H1 (cell line): ENCODE results near the gene RPIA. TPM values are rescaled to one million over a fixed set of nuclear protein-coding genes. Genes with fewer than 3 reads are reported as not detected.

Experiments
- CTCF ChIA-PET: fragments of 300-600 bp; sonication (Branson Sonifier 250); formaldehyde crosslinking; loops from one replicate; lab custom pipeline; 2021; ENCODE audit not compliant: partially characterized antibody; lab: Charles Lee
- POLR2A ChIA-PET: fragments of 300-600 bp; sonication (Branson Sonifier 250); formaldehyde crosslinking; loops from one replicate; lab custom pipeline; 2021; ENCODE audit warnings: inconsistent platforms; ENCODE audit not compliant: partially characterized antibody; lab: Charles Lee
- DNase-seq, 2 experiments: peaks; one replicate each; pipeline versions ENCODE4 v3.0.0 to v3.0.0-alpha.2; 2010 to 2022; ENCODE audit warnings: low spot score in 2 of 2, low read depth in 1 of 2, mixed read lengths in 1 of 2
- FAIRE-seq: peaks from 2 replicates; lab custom pipeline; 2011; peaks lifted over from hg19 to GRCh38; lab: Jason Lieb, UNC
- H2AFZ ChIP-seq: 2 replicates; pipeline ENCODE4 v1.8.1; 2012; ENCODE audit warnings: low read length, inconsistent platforms
- H2AK5ac ChIP-seq: 2 replicates; pipeline ENCODE4 v1.6.1; 2013; ENCODE audit warnings: low read depth, low read length
- H2BK120ac ChIP-seq: replicated peaks from 2 replicates; pipeline ENCODE3; 2013; ENCODE audit warnings: low read depth, low read length, inconsistent platforms
- H2BK12ac ChIP-seq: 2 replicates; pipeline ENCODE4 v1.6.1; 2013; ENCODE audit warnings: low read depth, low read length
- H2BK15ac ChIP-seq: 2 replicates; pipeline ENCODE4 v1.6.1; 2013; ENCODE audit warnings: low read length
- H2BK20ac ChIP-seq: 2 replicates; pipeline ENCODE4 v1.6.1; 2013; ENCODE audit warnings: low read length
- H2BK5ac ChIP-seq: 2 replicates; pipeline ENCODE4 v1.6.1; 2013; ENCODE audit warnings: low read depth, low read length
- H3K14ac ChIP-seq: 2 replicates; pipeline ENCODE4 v1.6.1; 2013; ENCODE audit warnings: inconsistent platforms; ENCODE audit not compliant: insufficient read length
- H3K18ac ChIP-seq: 2 replicates; pipeline ENCODE4 v1.6.1; 2013; ENCODE audit warnings: low read length; ENCODE audit errors: extremely low read depth
- H3K23ac ChIP-seq: 2 replicates; pipeline ENCODE4 v1.6.1; 2013; ENCODE audit warnings: inconsistent platforms; ENCODE audit not compliant: insufficient read length
- H3K23me2 ChIP-seq: 2 replicates; pipeline ENCODE4 v1.6.1; 2013; ENCODE audit warnings: low read depth, low read length
- H3K27ac ChIP-seq: 2 replicates; pipeline ENCODE4 v1.6.1; 2011; ENCODE audit warnings: low read depth, low read length, inconsistent platforms
- H3K27me3 ChIP-seq, 4 experiments: replicated peaks in 1 of 4; 1 replicate in 1 of 4; 2 replicates in 3 of 4; pipeline versions ENCODE4 v1.6.1 to v1.8.1; 2011 to 2013; ENCODE audit warnings: low read length in 3 of 4, mild to moderate bottlenecking in 3 of 4, inconsistent platforms in 2 of 4, mixed read lengths in 2 of 4, moderate library complexity in 1 of 4; ENCODE audit not compliant: control insufficient read depth in 3 of 4, insufficient read depth in 3 of 4; ENCODE audit errors: extremely low read depth in 1 of 4
- H3K36me3 ChIP-seq, 4 experiments: 2 replicates each; pipeline versions ENCODE4 v1.6.1 to v1.8.1; 2011 to 2013; ENCODE audit warnings: mild to moderate bottlenecking in 4 of 4, low read length in 3 of 4, moderate library complexity in 2 of 4, control low read depth in 1 of 4, inconsistent platforms in 1 of 4; ENCODE audit not compliant: insufficient read depth in 4 of 4, control insufficient read depth in 2 of 4
- H3K4ac ChIP-seq: replicated peaks from 2 replicates; pipeline ENCODE3; 2013; ENCODE audit warnings: low read length, low read depth, mixed read lengths, inconsistent platforms; ENCODE audit not compliant: insufficient read length
- H3K4me1 ChIP-seq, 4 experiments: replicated peaks in 1 of 4; 1 replicate in 1 of 4; 2 replicates in 3 of 4; pipeline versions ENCODE4 v1.6.1 to v1.8.1; 2011 to 2013; ENCODE audit warnings: low read length in 3 of 4, inconsistent platforms in 2 of 4, mixed read lengths in 1 of 4; ENCODE audit not compliant: insufficient read depth in 4 of 4, control insufficient read depth in 3 of 4
- H3K4me2 ChIP-seq, 2 experiments: 2 replicates each; pipeline versions ENCODE4 v1.6.1 to v1.8.1; 2011 to 2013; ENCODE audit warnings: low read depth in 2 of 2, low read length in 2 of 2, control low read depth in 1 of 2, inconsistent platforms in 1 of 2, mild to moderate bottlenecking in 1 of 2; ENCODE audit not compliant: insufficient read depth in 1 of 2
- H3K4me3 ChIP-seq, 4 experiments: fragments of 200-600, 300-600 bp in 1 of 4; sonication (generic), shearing (Covaris generic), sonication (Bioruptor Twin) in 1 of 4; 2 replicates each; pipeline versions ENCODE4 v1.5.1 to v1.8.1; 2011 to 2016; ENCODE audit warnings: low read length in 4 of 4, low read depth in 3 of 4, control low read depth in 2 of 4, inconsistent platforms in 2 of 4, mild to moderate bottlenecking in 2 of 4, mixed read lengths in 1 of 4, moderate library complexity in 1 of 4; ENCODE audit not compliant: insufficient read depth in 2 of 4; ENCODE audit errors: extremely low read depth in 1 of 4
- H3K56ac ChIP-seq: replicated peaks from 2 replicates; pipeline ENCODE3; 2013; ENCODE audit warnings: low read depth, mild to moderate bottlenecking, mixed read lengths, low read length, inconsistent platforms; ENCODE audit not compliant: insufficient read length
- H3K79me1 ChIP-seq: 2 replicates; pipeline ENCODE4 v1.6.1; 2013; ENCODE audit warnings: low read depth, low read length, control low read depth
- H3K79me2 ChIP-seq, 2 experiments: 2 replicates each; pipeline versions ENCODE4 v1.6.1 to v1.8.1; 2012 to 2013; ENCODE audit warnings: low read length in 2 of 2, mild to moderate bottlenecking in 2 of 2, inconsistent platforms in 1 of 2; ENCODE audit not compliant: insufficient read depth in 2 of 2, control insufficient read depth in 1 of 2
- H3K9ac ChIP-seq, 4 experiments: replicated peaks in 1 of 4; 1 replicate in 1 of 4; 2 replicates in 3 of 4; pipeline versions ENCODE4 v1.6.1 to v1.8.1; 2011 to 2013; ENCODE audit warnings: low read depth in 3 of 4, low read length in 3 of 4, control low read depth in 2 of 4, mild to moderate bottlenecking in 2 of 4, moderate library complexity in 2 of 4, inconsistent platforms in 1 of 4; ENCODE audit errors: extremely low read depth in 1 of 4
- H3K9me3 ChIP-seq, 2 experiments: 2 replicates each; pipeline versions ENCODE4 v1.6.1 to v1.8.1; 2012 to 2013; ENCODE audit warnings: mild to moderate bottlenecking in 2 of 2, moderate library complexity in 2 of 2, control low read depth in 1 of 2, inconsistent platforms in 1 of 2, low read depth in 1 of 2, low read length in 1 of 2, mixed read lengths in 1 of 2; ENCODE audit not compliant: insufficient read depth in 2 of 2
- H4K20me1 ChIP-seq, 2 experiments: replicated peaks in 1 of 2; 2 replicates each; pipeline versions ENCODE3 to v1.8.1; 2011 to 2013; ENCODE audit warnings: inconsistent platforms in 2 of 2, low read length in 2 of 2, mild to moderate bottlenecking in 1 of 2; ENCODE audit not compliant: insufficient read depth in 2 of 2, control insufficient read depth in 1 of 2
- H4K5ac ChIP-seq: 2 replicates; pipeline ENCODE4 v1.6.1; 2013; ENCODE audit warnings: low read length, low read depth, mixed read lengths, inconsistent platforms; ENCODE audit not compliant: insufficient read length
- H4K8ac ChIP-seq: 2 replicates; pipeline ENCODE4 v1.8.0; 2013; ENCODE audit warnings: mild to moderate bottlenecking, moderate library complexity, low read length, inconsistent platforms; ENCODE audit not compliant: insufficient read depth; ENCODE audit errors: extremely low read depth
- H4K91ac ChIP-seq: replicated peaks from 2 replicates; pipeline ENCODE3; 2013; ENCODE audit warnings: low read length, mixed read lengths, inconsistent platforms; ENCODE audit not compliant: insufficient read length
- BCL11A ChIP-seq, 2 experiments: IDR thresholded peaks; one replicate each; pipeline ENCODE4 v1.6.1; 2011; ENCODE audit warnings: low read depth in 2 of 2, low read length in 2 of 2, mild to moderate bottlenecking in 2 of 2
- CBX8 ChIP-seq: fragments of 300-800, 300-1000 bp; sonication (generic); IDR thresholded peaks from 2 replicates; pipeline ENCODE4 v1.7.1; 2016; ENCODE audit warnings: low read depth, low read length, borderline replicate concordance
- CHD2 ChIP-seq: IDR thresholded peaks from 2 replicates; pipeline ENCODE4 v1.6.1; 2012; ENCODE audit warnings: low read length, improper control_type of control experiment
- CREB1 ChIP-seq: IDR thresholded peaks from 2 replicates; pipeline ENCODE4 v1.6.1; 2012; ENCODE audit warnings: inconsistent platforms
- CTCF ChIP-seq, 3 experiments: IDR thresholded peaks; 1 replicate in 2 of 3; 2 replicates in 1 of 3; pipeline versions ENCODE4 v1.5.1 to v1.6.1; 2011; ENCODE audit warnings: low read length in 3 of 3, mild to moderate bottlenecking in 3 of 3, inconsistent platforms in 2 of 3, low read depth in 1 of 3, moderate library complexity in 1 of 3; ENCODE audit not compliant: insufficient read depth in 1 of 3; ENCODE audit errors: control extremely low read depth in 1 of 3
- PHF8 ChIP-seq: fragments of 200-600 bp; sonication (generic); conservative IDR thresholded peaks from 2 replicates; pipeline ENCODE4 v1.7.1; 2012; ENCODE audit warnings: low read depth, mild to moderate bottlenecking, inconsistent platforms, low read length, moderate library complexity
- POU5F1 ChIP-seq: IDR thresholded peaks from 2 replicates; pipeline ENCODE4 v1.6.1; 2011; ENCODE audit warnings: low read depth, mild to moderate bottlenecking, low read length, moderate library complexity
- WGBS, 2 experiments: shearing (Covaris generic) in 1 of 2; methylation state at CpG; one replicate each; pipeline versions ENCODE4 v1.1.6 to v1.1.7; 2013 to 2015; ENCODE audit warnings: low lambda C conversion rate in 2 of 2, mixed read lengths in 2 of 2, inconsistent platforms in 1 of 2, low coverage in 1 of 2, missing lambda C conversion rate in 1 of 2; ENCODE audit not compliant: insufficient replicate concordance in 2 of 2, insufficient coverage in 1 of 2, insufficient read length in 1 of 2; ENCODE audit errors: extremely low coverage in 1 of 2, missing lambda C conversion rate in 1 of 2; 5-methylcytosine and 5-hydroxymethylcytosine counted together
- polyA plus RNA-seq, 7 experiments: library from polyadenylated mRNA; depleted of rRNA in 3 of 7; stranded (reverse) in 5 of 7; unstranded in 2 of 7; fragments of >200 nt in 5 of 7; fragments of 200-250 nt in 2 of 7; gene quantifications; 1 replicate in 5 of 7; 2 replicates in 1 of 7; 4 replicates in 1 of 7; pipeline versions ENCODE4 v1.2.1 to v1.2.3, GENCODE V29; 2011 to 2013; ENCODE audit warnings: missing spikeins in 2 of 7, mixed read lengths in 2 of 7
- total RNA-seq: library from RNA; stranded (reverse); fragmentation: NEBNext Ultra II Directional; extraction: Animal tissue kit (Norgen Biotek cat#: 25700); gene quantifications from 2 replicates; pipeline ENCODE4 v1.2.1, GENCODE V29; 2021

RPIA gene
- total and polyA plus RNA-seq, 2 of the 8 experiments (the other 6 are each of a cell fraction or from before 2014, with no cell fraction given), result 13.1 to 24.0 TPM

GRCh38 chr2:88736437-88736836, 45.0 kb downstream of the RPIA start:
- H3K27me3 ChIP-seq, result no peaks in the 10 kb centered on the region
- H3K36me3 ChIP-seq, result peaks cover 7 to 23% (median 14%) of the 10 kb centered on the region in 4 experiments
- no peak overlapping the region for H3K4ac ChIP-seq
- no peak overlapping the region for H4K8ac ChIP-seq
- H2BK5ac ChIP-seq, result no peak overlapping the region
- no peak overlapping the region for H2BK15ac ChIP-seq
- H3K56ac ChIP-seq, result no peak overlapping the region
- H3K18ac ChIP-seq, result no peak overlapping the region
- H2BK12ac ChIP-seq, result no peak overlapping the region
- H3K9me3 ChIP-seq, result 0 out of 4 replicates have a peak, but pooled peaks cover 0 to 6% of the 10 kb centered on the region in 2 experiments
- ChIA-PET POLR2A (interaction anchor here (0.5 kb wide), 1 partner anchor 712 kb away, joined by 3 read pairs; no protein-coding TSS in a partner anchor), CTCF (no interaction called here)
- no peak overlapping the region for H3K4me2 ChIP-seq
- DNase-seq (no peak), FAIRE-seq (no peak)
- H4K5ac ChIP-seq, result no peak overlapping the region
- peaks cover 3% of the 10 kb centered on the region; the same call in 1 of the 2 replicates for H3K79me1 ChIP-seq
- H3K23me2 ChIP-seq, result no peaks in the 10 kb centered on the region
- WGBS, 2 experiments, result 96% methylated on average over 8 of the region's 8 CpGs; no CpG with 5 or more reads in 1 of the 2 experiments
- no peak overlapping the region for H2BK20ac ChIP-seq
- peaks cover 0 to 2% of the 10 kb centered on the region in 2 experiments for H4K20me1 ChIP-seq
- no peak overlapping the region for H4K91ac ChIP-seq
- H2BK120ac ChIP-seq, result no peak overlapping the region
- H3K4me1 ChIP-seq, result no peaks in the 10 kb centered on the region; a peak in 1 of 7 replicates
- no peak overlapping the region for H3K14ac ChIP-seq
- no peak overlapping the region for H3K23ac ChIP-seq
- no peak overlapping the region for H2AK5ac ChIP-seq
- no peak overlapping the region for H3K9ac ChIP-seq
- no peak overlapping the region for H2AFZ ChIP-seq
- H3K4me3 ChIP-seq, result no peak overlapping the region
- no peaks in the 10 kb centered on the region for H3K79me2 ChIP-seq
- H3K27ac ChIP-seq, result no peak overlapping the region
- TF ChIP-seq POU5F1 (no peak), CTCF (IDR thresholded peaks at IDR 0.05; ENCODE audit: control extremely low read depth in 1 of 3, insufficient read depth in 1 of 3, low read depth in 1 of 3, low read length in 3 of 3) (no peak), BCL11A (IDR thresholded peaks at IDR 0.05; ENCODE audit: low read depth in 2 of 2, low read length in 2 of 2) (no peak), CREB1 (no peak), PHF8 (no peak), CHD2 (no peak), CBX8 (no peak)
